Liver (tissue), 9 donors: ENCODE results near the gene C3orf52. TPM values are rescaled to one million over a fixed set of nuclear protein-coding genes. Genes with fewer than 3 reads are reported as not detected.

Source experiments
- DNase-seq: peaks from one replicate; pipeline ENCODE4 v3.0.0-alpha.2; 2017; ENCODE audit warnings: low spot score
- H3K27ac ChIP-seq, 2 donors: one replicate each; pipeline ENCODE4 v1.7.0; 2013; ENCODE audit warnings: inconsistent platforms in 2 of 2, low read length in 2 of 2, control low read depth in 1 of 2, low read depth in 1 of 2, mild to moderate bottlenecking in 1 of 2
- H3K27me3 ChIP-seq, 4 donors: one replicate each; pipeline versions ENCODE4 v1.6.1 to v1.7.0; 2013; ENCODE audit warnings: low read length in 3 of 4, inconsistent platforms in 1 of 4, mild to moderate bottlenecking in 1 of 4, moderate library complexity in 1 of 4; ENCODE audit not compliant: control insufficient read depth in 4 of 4, insufficient read depth in 4 of 4
- H3K36me3 ChIP-seq, 4 donors: one replicate each; pipeline versions ENCODE4 v1.6.1 to v1.7.0; 2013; ENCODE audit warnings: low read length in 3 of 4, mild to moderate bottlenecking in 3 of 4, low read depth in 1 of 4, moderate library complexity in 1 of 4; ENCODE audit not compliant: control insufficient read depth in 4 of 4, insufficient read depth in 3 of 4
- H3K4me1 ChIP-seq, 4 donors: one replicate each; pipeline versions ENCODE4 v1.6.1 to v1.7.0; 2013; ENCODE audit warnings: low read length in 3 of 4, mild to moderate bottlenecking in 3 of 4, moderate library complexity in 1 of 4; ENCODE audit not compliant: control insufficient read depth in 4 of 4, insufficient read depth in 4 of 4
- H3K4me3 ChIP-seq, 3 donors: one replicate each; pipeline versions ENCODE4 v1.6.1 to v1.7.0; 2013; ENCODE audit warnings: low read length in 3 of 3, control low read depth in 1 of 3, low read depth in 1 of 3, mild to moderate bottlenecking in 1 of 3
- H3K9ac ChIP-seq, 2 donors: one replicate each; pipeline ENCODE4 v1.7.0; 2013; ENCODE audit warnings: low read length in 2 of 2, mild to moderate bottlenecking in 2 of 2, moderate library complexity in 2 of 2, control low read depth in 1 of 2, low read depth in 1 of 2
- H3K9me3 ChIP-seq, 4 donors: one replicate each; pipeline versions ENCODE4 v1.6.1 to v1.7.0; 2013; ENCODE audit warnings: low read length in 3 of 4; ENCODE audit not compliant: control insufficient read depth in 4 of 4
- EGR1 ChIP-seq, 2 donors: IDR thresholded peaks; 2 replicates each; pipeline ENCODE4 v1.6.1; 2016 to 2018; ENCODE audit warnings: antibody characterized with exemption in 2 of 2, low read depth in 2 of 2
- FOXA1 ChIP-seq: IDR thresholded peaks from 2 replicates; pipeline ENCODE4 v1.6.1; 2016; ENCODE audit warnings: antibody characterized with exemption
- FOXA2 ChIP-seq: IDR thresholded peaks from 2 replicates; pipeline ENCODE4 v1.6.1; 2016; ENCODE audit warnings: antibody characterized with exemption
- GABPA ChIP-seq, 2 donors: IDR thresholded peaks in 1 of 2; conservative IDR thresholded peaks in 1 of 2; 2 replicates each; pipeline ENCODE4 v1.6.1; 2016; ENCODE audit warnings: antibody characterized with exemption in 2 of 2, mild to moderate bottlenecking in 1 of 2, moderate library complexity in 1 of 2
- HNF4A ChIP-seq, 2 donors: conservative IDR thresholded peaks; 2 replicates each; pipeline ENCODE4 v1.6.1; 2016; ENCODE audit warnings: antibody characterized with exemption in 2 of 2, mild to moderate bottlenecking in 2 of 2
- HNF4G ChIP-seq: IDR thresholded peaks from 2 replicates; pipeline ENCODE4 v1.6.1; 2016; ENCODE audit warnings: antibody characterized with exemption
- JUND ChIP-seq, 2 donors: IDR thresholded peaks; 2 replicates each; pipeline ENCODE4 v1.6.1; 2016; ENCODE audit warnings: antibody characterized with exemption in 2 of 2
- NR2F2 ChIP-seq: IDR thresholded peaks from 2 replicates; pipeline ENCODE4 v1.6.1; 2016; ENCODE audit warnings: antibody characterized with exemption
- RAD21 ChIP-seq, 2 donors: IDR thresholded peaks; 2 replicates each; pipeline ENCODE4 v1.6.1; 2016; ENCODE audit warnings: antibody characterized with exemption in 2 of 2, mild to moderate bottlenecking in 2 of 2
- RXRA ChIP-seq, 2 donors: IDR thresholded peaks; 2 replicates each; pipeline ENCODE4 v1.6.1; 2017 to 2018; ENCODE audit warnings: antibody characterized with exemption in 2 of 2, mild to moderate bottlenecking in 1 of 2
- SP1 ChIP-seq: IDR thresholded peaks from 2 replicates; pipeline ENCODE4 v1.6.1; 2018; ENCODE audit warnings: antibody characterized with exemption, mild to moderate bottlenecking
- TAF1 ChIP-seq: conservative IDR thresholded peaks from 2 replicates; pipeline ENCODE4 v1.6.1; 2016; ENCODE audit warnings: antibody characterized with exemption, mild to moderate bottlenecking
- YY1 ChIP-seq: IDR thresholded peaks from 2 replicates; pipeline ENCODE4 v1.6.1; 2016; ENCODE audit warnings: antibody characterized with exemption, mild to moderate bottlenecking
- WGBS: extraction: QIAGEN DNeasy Blood & Tissue Kit; methylation state at CpG from one replicate; pipeline ENCODE4 v1.1.7; 2013; 5-methylcytosine and 5-hydroxymethylcytosine counted together
- polyA plus RNA-seq, 2 donors: library from polyadenylated mRNA; stranded (reverse) in 1 of 2; unstranded in 1 of 2; fragments of 200-250 nt in 1 of 2; fragments of >200 nt in 1 of 2; fragmentation: Nextera tagmentation in 1 of 2; extraction: Ambion mirVana in 1 of 2; gene quantifications; one replicate each; pipeline versions ENCODE4 v1.2.1 to v1.2.3, GENCODE V29; 2013 to 2015
- total RNA-seq, 2 donors: library from RNA; depleted of rRNA; stranded (reverse); fragments of >200 nt; gene quantifications; one replicate each; pipeline ENCODE4 v1.2.3, GENCODE V29; 2014
- TF ChIP-seq, protein P1 (sequence below): fragments of 150-350 bp; IDR thresholded peaks from 2 replicates; pipeline ENCODE4 v1.5.1; 2017; ENCODE audit warnings: improper control_type of control experiment, low read depth, low read length; ENCODE audit not compliant: missing input control
- TF ChIP-seq, protein P2 (sequence below): IDR thresholded peaks from 2 replicates; pipeline ENCODE4 v1.6.1; 2016; ENCODE audit warnings: antibody characterized with exemption, mild to moderate bottlenecking
- TF ChIP-seq, protein P3 (sequence below): IDR thresholded peaks from 2 replicates; pipeline ENCODE4 v1.6.1; 2016; ENCODE audit warnings: antibody characterized with exemption
- TF ChIP-seq, protein P4 (sequence below): IDR thresholded peaks from 2 replicates; pipeline ENCODE4 v1.6.1; 2016; ENCODE audit warnings: antibody characterized with exemption
- donor health status: healthy.
- donor health status: healthy.
- donor health status: healthy.
- donor health status: healthy.
- donor health status: healthy.

C3orf52 gene
- total and polyA plus RNA-seq, 4 donors = 0.10 to 1.8 (median 0.47) TPM; not detected in 1

DNA sequence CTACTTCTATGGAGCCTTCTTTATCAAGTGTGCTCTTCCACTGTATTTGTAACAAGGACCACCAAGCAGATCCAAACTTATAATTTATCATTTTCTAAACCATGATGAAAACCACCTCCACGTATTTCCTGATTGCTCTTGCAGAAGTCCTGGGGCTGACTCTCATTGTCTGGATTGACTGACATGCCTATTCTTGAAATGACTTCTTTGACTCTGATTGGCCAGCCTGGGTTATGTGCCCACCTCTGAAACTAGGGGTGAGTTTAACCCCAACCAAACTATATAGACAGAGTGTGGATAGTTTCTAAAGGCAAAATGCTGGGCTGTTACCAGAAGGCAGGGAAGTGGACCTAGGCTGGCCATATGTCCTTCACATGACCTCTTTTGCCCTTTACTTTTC lies 38.9 kb upstream of the C3orf52 start:
- TF ChIP-seq, protein P1, sequence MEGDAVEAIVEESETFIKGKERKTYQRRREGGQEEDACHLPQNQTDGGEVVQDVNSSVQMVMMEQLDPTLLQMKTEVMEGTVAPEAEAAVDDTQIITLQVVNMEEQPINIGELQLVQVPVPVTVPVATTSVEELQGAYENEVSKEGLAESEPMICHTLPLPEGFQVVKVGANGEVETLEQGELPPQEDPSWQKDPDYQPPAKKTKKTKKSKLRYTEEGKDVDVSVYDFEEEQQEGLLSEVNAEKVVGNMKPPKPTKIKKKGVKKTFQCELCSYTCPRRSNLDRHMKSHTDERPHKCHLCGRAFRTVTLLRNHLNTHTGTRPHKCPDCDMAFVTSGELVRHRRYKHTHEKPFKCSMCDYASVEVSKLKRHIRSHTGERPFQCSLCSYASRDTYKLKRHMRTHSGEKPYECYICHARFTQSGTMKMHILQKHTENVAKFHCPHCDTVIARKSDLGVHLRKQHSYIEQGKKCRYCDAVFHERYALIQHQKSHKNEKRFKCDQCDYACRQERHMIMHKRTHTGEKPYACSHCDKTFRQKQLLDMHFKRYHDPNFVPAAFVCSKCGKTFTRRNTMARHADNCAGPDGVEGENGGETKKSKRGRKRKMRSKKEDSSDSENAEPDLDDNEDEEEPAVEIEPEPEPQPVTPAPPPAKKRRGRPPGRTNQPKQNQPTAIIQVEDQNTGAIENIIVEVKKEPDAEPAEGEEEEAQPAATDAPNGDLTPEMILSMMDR = no peak
- TF ChIP-seq NR2F2 (no peak), RXRA (IDR thresholded peaks at IDR 0.05) (no peak), TAF1 (no peak)
- TF ChIP-seq, protein P2, sequence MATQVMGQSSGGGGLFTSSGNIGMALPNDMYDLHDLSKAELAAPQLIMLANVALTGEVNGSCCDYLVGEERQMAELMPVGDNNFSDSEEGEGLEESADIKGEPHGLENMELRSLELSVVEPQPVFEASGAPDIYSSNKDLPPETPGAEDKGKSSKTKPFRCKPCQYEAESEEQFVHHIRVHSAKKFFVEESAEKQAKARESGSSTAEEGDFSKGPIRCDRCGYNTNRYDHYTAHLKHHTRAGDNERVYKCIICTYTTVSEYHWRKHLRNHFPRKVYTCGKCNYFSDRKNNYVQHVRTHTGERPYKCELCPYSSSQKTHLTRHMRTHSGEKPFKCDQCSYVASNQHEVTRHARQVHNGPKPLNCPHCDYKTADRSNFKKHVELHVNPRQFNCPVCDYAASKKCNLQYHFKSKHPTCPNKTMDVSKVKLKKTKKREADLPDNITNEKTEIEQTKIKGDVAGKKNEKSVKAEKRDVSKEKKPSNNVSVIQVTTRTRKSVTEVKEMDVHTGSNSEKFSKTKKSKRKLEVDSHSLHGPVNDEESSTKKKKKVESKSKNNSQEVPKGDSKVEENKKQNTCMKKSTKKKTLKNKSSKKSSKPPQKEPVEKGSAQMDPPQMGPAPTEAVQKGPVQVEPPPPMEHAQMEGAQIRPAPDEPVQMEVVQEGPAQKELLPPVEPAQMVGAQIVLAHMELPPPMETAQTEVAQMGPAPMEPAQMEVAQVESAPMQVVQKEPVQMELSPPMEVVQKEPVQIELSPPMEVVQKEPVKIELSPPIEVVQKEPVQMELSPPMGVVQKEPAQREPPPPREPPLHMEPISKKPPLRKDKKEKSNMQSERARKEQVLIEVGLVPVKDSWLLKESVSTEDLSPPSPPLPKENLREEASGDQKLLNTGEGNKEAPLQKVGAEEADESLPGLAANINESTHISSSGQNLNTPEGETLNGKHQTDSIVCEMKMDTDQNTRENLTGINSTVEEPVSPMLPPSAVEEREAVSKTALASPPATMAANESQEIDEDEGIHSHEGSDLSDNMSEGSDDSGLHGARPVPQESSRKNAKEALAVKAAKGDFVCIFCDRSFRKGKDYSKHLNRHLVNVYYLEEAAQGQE = no peak
- peaks cover 0 to 3% (median 0%) of the 10 kb centered on the region in 4 donors for H3K27me3 ChIP-seq
- H3K27ac ChIP-seq = no peak overlapping the region
- H3K4me3 ChIP-seq = no peak overlapping the region
- H3K4me1 ChIP-seq = peaks cover 0 to 6% (median 2%) of the 10 kb centered on the region in 4 donors
- no peak for DNase-seq
- WGBS = 92% methylated on average over 1 of the region's 1 CpG
- H3K9ac ChIP-seq = no peak overlapping the region
- no peaks in the 10 kb centered on the region for H3K9me3 ChIP-seq
- no peaks in the 10 kb centered on the region for H3K36me3 ChIP-seq

DNA sequence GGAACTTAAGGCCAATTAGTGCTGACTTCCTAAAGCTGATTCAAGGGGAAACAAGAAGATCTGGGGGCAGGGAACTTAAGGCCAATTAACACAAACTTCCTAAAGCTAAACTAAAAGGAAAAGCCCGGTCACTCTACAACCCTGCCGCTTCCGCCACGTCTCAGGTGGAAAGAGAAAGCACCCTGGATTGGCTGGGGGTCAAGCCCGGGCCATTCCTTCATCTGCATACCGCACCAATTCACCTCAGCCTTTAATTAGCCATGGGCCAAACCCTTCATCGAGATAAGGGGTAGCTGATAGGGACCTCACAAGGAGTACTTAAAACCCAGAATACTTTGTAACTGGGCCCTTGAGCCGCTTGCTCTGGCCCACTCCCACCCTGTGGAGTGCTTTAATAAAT lies 37.3 kb upstream of the C3orf52 start:
- Histone ChIP-seq H3K9ac (no peak overlapping the region), H3K27ac (no peak overlapping the region), H3K27me3 (peaks cover 0 to 3% (median 0%) of the 10 kb centered on the region in 4 donors), H3K4me1 (peaks cover 0 to under 1% (median 0%) of the 10 kb centered on the region in 4 donors), H3K9me3 (no peaks in the 10 kb centered on the region), H3K36me3 (no peaks in the 10 kb centered on the region), H3K4me3 (no peak overlapping the region)
- no peak for DNase-seq
- TF ChIP-seq FOXA2 (no peak), GABPA (IDR thresholded peaks at IDR 0.05 in 1 of 2, conservative IDR thresholded peaks at IDR 0.05 in 1 of 2) (no peak), HNF4G (no peak), EGR1 (IDR thresholded peaks at IDR 0.05; ENCODE audit: low read depth in 2 of 2) (no peak), HNF4A (conservative IDR thresholded peaks at IDR 0.05) (no peak), RAD21 (IDR thresholded peaks at IDR 0.05) (no peak), TAF1 (no peak), YY1 (no peak), NR2F2 (no peak), JUND (IDR thresholded peaks at IDR 0.05) (no peak), SP1 (no peak), RXRA (IDR thresholded peaks at IDR 0.05) (no peak), FOXA1 (no peak)
- TF ChIP-seq, protein P1 = no peak
- TF ChIP-seq, protein P3, sequence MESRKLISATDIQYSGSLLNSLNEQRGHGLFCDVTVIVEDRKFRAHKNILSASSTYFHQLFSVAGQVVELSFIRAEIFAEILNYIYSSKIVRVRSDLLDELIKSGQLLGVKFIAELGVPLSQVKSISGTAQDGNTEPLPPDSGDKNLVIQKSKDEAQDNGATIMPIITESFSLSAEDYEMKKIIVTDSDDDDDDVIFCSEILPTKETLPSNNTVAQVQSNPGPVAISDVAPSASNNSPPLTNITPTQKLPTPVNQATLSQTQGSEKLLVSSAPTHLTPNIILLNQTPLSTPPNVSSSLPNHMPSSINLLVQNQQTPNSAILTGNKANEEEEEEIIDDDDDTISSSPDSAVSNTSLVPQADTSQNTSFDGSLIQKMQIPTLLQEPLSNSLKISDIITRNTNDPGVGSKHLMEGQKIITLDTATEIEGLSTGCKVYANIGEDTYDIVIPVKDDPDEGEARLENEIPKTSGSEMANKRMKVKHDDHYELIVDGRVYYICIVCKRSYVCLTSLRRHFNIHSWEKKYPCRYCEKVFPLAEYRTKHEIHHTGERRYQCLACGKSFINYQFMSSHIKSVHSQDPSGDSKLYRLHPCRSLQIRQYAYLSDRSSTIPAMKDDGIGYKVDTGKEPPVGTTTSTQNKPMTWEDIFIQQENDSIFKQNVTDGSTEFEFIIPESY = no peak
- TF ChIP-seq, protein P4, sequence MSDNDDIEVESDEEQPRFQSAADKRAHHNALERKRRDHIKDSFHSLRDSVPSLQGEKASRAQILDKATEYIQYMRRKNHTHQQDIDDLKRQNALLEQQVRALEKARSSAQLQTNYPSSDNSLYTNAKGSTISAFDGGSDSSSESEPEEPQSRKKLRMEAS = no peak
- TF ChIP-seq, protein P2 = no peak
- WGBS = 74% methylated on average over 8 of the region's 8 CpGs
